ENCODE measurements around the gene ZBTB42. TPM values are rescaled to one million over a fixed set of nuclear protein-coding genes. Genes with fewer than 3 reads are reported as not detected.

Gene ZBTB42
- total RNA-seq, 2 experiments from 2014 or later: 2.9 to 3.0 TPM

GRCh38 chr14:104770072-104770579 lies 30.8 kb upstream of the ZBTB42 start:
- Histone ChIP-seq H3K4me3 (ENCODE audit: low read length) (no peak overlapping the region), H3K27me3 (ENCODE audit: control insufficient read depth in 1 of 2, insufficient read depth in 2 of 2, low read length in 2 of 2) (no peaks in the 10 kb centered on the region), H3K36me3 (ENCODE audit: insufficient read depth, low read length) (peaks cover 28% of the 10 kb centered on the region), H3K9me3 (ENCODE audit: control insufficient read depth in 1 of 2, insufficient read depth in 1 of 2, low read length in 2 of 2) (peaks cover 0 to 18% of the 10 kb centered on the region in 2 experiments), H3K4me1 (ENCODE audit: insufficient read depth, low read length) (peaks cover 9% of the 10 kb centered on the region), H3K27ac (ENCODE audit: low read depth in 1 of 2, low read length in 2 of 2) (no peak overlapping the region)
- Mint-ChIP-seq H3K4me3 (no peak overlapping the region), H3K27me3 (no peaks in the 10 kb centered on the region), H3K27ac (no peak overlapping the region), H3K36me3 (ENCODE audit: low read depth) (peaks cover 30% of the 10 kb centered on the region), H3K4me1 (ENCODE audit: low read depth) (no peaks in the 10 kb centered on the region), H3K9me3 (no peaks in the 10 kb centered on the region)
- DNase-seq (no peak), ATAC-seq (ENCODE audit: poor library complexity) (no peak)
- TF ChIP-seq CTCF (IDR thresholded peaks at IDR 0.05): no peak
- intact Hi-C loops (cut with DNase I, micrococcal nuclease): no loop called here
- ChIA-PET POLR2A (interaction anchor here (1.0 to 1.1 kb wide), 2 partner anchors 18 to 56 kb away, joined by 3 to 5 read pairs; partner anchors contain the start of gene SIVA1), CTCF (interaction anchor here (4.3 kb wide), 1 partner anchor 57 kb away, joined by 49 read pairs; no protein-coding TSS in a partner anchor)

GRCh38 chr14:104770851-104771272 lies 30.0 kb upstream of the ZBTB42 start:
- DNase-seq (peak in 1 of 14 experiments; percentile 29), ATAC-seq (ENCODE audit: poor library complexity) (no peak)
- no peak for TF ChIP-seq CTCF (IDR thresholded peaks at IDR 0.05)
- CTCF ChIA-PET: interaction anchor here (4.3 kb wide), 1 partner anchor 57 kb away, joined by 49 read pairs; no protein-coding TSS in a partner anchor
- Mint-ChIP-seq H3K4me3 (no peak overlapping the region), H3K27me3 (no peaks in the 10 kb centered on the region), H3K9me3 (no peaks in the 10 kb centered on the region), H3K27ac (no peak overlapping the region), H3K36me3 (ENCODE audit: low read depth) (peaks cover 30% of the 10 kb centered on the region), H3K4me1 (ENCODE audit: low read depth) (no peaks in the 10 kb centered on the region)
- POLR2A ChIA-PET: interaction anchor here (1.0 to 1.1 kb wide), 2 partner anchors 18 to 55 kb away, joined by 3 to 5 read pairs; partner anchors contain the start of gene SIVA1
- intact Hi-C loops (cut with DNase I, micrococcal nuclease): no loop called here
- Histone ChIP-seq H3K27me3 (ENCODE audit: control insufficient read depth in 1 of 2, insufficient read depth in 2 of 2, low read length in 2 of 2) (no peaks in the 10 kb centered on the region), H3K4me1 (ENCODE audit: insufficient read depth, low read length) (peaks cover 9% of the 10 kb centered on the region), H3K4me3 (ENCODE audit: low read length) (no peak overlapping the region), H3K27ac (ENCODE audit: low read depth in 1 of 2, low read length in 2 of 2) (no peak overlapping the region), H3K36me3 (ENCODE audit: insufficient read depth, low read length) (peaks cover 28% of the 10 kb centered on the region), H3K9me3 (ENCODE audit: control insufficient read depth in 1 of 2, insufficient read depth in 1 of 2, low read length in 2 of 2) (peaks cover 0 to 18% of the 10 kb centered on the region in 2 experiments)

DNA sequence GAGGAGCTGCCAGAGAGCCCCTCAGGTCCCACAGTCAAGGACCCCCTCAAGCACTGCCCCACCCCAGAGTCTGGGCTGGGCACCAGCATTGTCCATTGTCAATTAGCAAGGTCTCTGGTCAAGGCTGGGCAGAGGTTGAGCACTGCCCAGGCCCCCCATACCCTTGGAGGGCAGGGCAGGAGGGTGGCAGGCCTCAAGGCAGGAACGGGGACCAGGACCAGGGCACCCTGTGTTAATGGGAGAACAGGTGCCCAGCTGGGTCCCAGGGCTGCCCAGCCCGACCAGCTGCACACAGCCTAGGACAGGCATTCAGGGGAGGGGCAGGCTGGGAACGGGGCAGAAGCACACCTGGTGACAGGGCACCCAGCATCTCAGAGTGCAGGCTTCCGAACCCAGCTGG lies 29.5 kb upstream of the ZBTB42 start:
- CTCF ChIA-PET: interaction anchor here (4.3 kb wide), 1 partner anchor 56 kb away, joined by 49 read pairs; no protein-coding TSS in a partner anchor
- Histone ChIP-seq H3K4me1 (ENCODE audit: insufficient read depth, low read length) (peaks cover 9% of the 10 kb centered on the region), H3K4me3 (ENCODE audit: low read length) (no peak overlapping the region), H3K27ac (ENCODE audit: low read depth in 1 of 2, low read length in 2 of 2) (no peak overlapping the region), H3K9me3 (ENCODE audit: control insufficient read depth in 1 of 2, insufficient read depth in 1 of 2, low read length in 2 of 2) (peaks cover 0 to 18% of the 10 kb centered on the region in 2 experiments), H3K36me3 (ENCODE audit: insufficient read depth, low read length) (peaks cover 29% of the 10 kb centered on the region), H3K27me3 (ENCODE audit: control insufficient read depth in 1 of 2, insufficient read depth in 2 of 2, low read length in 2 of 2) (no peaks in the 10 kb centered on the region)
- Mint-ChIP-seq H3K27me3 (no peaks in the 10 kb centered on the region), H3K4me3 (no peak overlapping the region), H3K9me3 (no peaks in the 10 kb centered on the region), H3K4me1 (ENCODE audit: low read depth) (no peaks in the 10 kb centered on the region), H3K36me3 (ENCODE audit: low read depth) (peaks cover 30% of the 10 kb centered on the region), H3K27ac (no peak overlapping the region)
- intact Hi-C loops (cut with DNase I, micrococcal nuclease): no loop called here
- ATAC-seq (ENCODE audit: poor library complexity): no peak
- POLR2A ChIA-PET: no interaction called here
- no peak for TF ChIP-seq CTCF (IDR thresholded peaks at IDR 0.05)
- DNase-seq: peak in 1 of 14 experiments; percentile 3
